GM10847 (cell line): ENCODE data around the gene ARR3.
A peak's percentile ranks its signal among the peaks of the same experiment; 100 is the strongest.

Source experiments
- POLR2A ChIP-seq: IDR thresholded peaks from 2 replicates; pipeline ENCODE4 v1.6.1; 2011; ENCODE audit not compliant: insufficient read length; ENCODE audit errors: extremely low read depth

ARR3 gene

DNA sequence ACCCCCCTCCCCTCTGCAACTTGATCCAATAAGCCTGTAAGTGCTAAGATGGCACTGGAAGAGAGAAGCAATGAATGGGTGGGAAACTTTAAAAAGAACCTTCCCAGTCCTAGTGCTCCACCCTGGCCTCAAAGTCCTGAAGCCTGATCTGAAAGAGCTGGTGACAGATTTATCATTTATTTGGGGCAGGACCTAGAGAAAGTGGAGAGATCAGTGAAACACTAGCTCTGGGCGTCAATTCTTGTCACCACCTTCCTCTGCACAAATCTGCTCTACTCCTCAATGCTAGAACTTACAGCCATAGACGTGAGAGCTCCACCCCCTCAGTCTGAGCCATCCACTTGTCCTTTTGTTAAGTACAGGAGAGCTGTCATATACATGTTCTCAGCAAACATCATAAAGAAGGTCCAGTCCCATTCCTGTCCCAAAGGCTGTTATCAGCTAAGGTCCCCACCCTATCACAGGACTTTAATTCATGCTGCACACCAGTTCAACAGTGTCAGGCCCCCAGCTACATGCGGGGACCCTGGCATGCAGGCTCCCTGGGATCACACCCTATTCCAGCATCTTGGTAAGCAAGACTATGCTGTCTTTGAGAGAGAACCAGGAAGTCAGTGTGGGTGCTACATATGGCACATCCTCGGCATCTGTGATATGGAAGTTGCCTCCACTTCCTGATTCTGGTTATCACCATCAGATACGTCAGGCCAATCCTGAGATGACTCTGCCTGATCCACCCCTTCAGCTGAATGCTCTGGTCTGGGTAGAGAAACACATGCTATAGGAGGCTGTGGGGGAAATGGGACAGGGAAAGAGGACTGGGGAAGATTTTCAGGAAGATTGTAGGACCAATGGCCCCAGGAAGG, 10.5 kb upstream of the ARR3 start:
- TF ChIP-seq POLR2A = no peak

DNA sequence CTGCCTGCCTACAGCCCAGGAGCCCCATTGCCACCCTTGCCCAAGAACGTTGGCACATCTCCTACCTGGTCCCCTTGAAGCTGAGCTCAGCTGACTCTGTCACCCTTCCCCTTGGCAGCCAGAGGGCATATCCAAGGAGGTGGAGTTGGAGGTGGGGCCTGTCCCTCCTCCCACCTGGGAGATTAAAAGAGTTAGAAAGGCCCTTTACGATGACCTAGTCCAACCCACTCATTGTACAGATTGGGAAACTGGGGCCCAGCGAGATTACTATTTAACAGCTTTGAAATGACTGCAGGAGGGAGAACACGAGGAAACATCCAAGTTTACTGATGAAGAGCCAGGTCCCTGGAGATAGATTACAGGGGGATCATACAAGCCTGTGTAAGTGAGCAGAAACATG, 8.0 kb upstream of the ARR3 start, which contains the start of gene P2RY4:
Gene P2RY4 (minus strand): TSS at position 101 of the 400 bp plus-strand sequence. CDS start 580 bp downstream, outside the sequence.
- TF ChIP-seq POLR2A = no peak

DNA sequence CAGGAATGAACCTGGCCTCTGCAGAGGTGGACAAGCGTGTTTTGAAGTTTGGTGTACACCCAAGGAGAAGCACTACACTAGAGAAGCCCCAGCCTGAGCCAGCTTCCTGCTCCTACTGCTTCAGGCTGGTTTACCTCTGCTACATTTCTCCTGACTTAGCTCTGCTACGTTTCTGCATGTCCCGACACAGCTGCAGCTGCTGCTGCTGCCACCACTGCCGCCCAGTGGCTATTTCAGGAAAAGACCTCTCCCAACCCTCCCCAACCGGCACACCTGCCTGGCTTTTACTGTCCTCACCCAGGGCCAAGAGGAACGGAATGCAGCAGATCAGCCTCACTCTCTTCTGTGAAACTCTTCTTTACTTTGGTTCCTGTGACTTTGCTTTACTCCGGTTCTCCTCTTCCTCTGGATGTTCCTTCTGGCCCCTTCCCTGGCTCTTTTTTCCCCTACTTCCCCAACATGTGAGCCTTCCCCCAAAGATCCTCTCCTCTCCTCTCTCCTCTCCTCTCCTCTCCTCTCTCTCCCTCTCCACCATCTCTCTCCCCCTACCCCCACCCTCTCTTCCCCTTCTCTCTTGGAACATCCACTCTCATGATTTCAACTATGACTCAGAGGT, 5.1 kb upstream of the ARR3 start:
- no peak for TF ChIP-seq POLR2A

DNA sequence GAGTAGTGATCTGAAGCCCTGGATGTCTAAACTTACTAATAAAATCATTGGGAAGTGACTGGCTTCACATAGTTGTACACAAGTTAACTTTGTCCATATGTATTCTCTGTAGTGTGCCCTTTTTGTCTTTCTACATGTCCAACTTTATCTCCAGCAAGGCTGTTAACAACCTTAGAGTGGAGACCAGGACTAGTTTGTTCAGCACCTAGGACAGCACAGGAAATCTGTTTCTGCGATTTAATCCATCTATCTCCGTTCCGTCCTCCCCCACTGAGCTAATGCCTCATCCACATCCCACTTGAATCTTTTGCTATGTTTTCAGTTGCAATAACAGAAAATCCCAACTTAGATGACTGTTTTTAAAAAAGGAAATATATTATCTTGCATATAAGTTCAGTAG, 3.4 kb upstream of the ARR3 start:
- no peak for TF ChIP-seq POLR2A

DNA sequence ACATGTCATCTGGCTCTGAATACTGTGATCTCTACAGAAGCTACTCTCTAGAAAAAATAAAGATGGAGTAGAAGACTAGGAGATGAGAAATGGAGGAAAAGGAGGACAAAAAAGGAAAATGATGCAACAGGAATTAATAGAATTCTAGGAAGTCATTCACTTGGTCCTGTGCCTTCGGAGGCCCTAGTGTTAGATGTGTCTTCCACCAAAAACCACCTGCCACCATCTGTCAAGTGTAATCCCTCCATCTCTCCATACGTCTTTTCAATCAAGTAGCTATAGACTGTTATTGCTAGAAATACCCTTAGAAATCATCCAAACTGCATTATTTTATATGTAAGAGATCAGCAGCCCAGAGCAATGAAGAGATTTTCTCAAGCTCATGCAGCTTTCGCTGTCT, 10.9 kb downstream of the ARR3 start:
- no peak for TF ChIP-seq POLR2A

DNA sequence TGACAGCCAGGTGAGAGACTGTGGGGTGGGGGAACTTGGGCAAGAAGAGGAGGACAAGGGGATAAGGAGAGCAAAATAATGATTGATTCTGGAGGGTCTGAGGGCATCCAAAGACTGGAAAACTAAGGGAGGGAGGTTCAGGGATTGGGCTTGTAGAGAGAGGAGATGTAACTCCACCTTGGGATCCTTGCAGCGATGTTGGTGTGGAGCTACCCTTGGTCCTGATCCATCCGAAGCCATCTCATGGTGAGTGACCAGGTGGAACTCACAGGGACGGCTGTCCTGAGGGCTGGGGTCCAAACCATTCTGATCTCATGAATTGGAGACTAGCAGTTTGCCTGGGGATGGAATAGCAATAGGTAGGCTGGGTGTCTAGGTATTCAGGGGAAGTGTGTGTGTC, 12.4 kb downstream of the ARR3 start:
- TF ChIP-seq POLR2A = no peak

DNA sequence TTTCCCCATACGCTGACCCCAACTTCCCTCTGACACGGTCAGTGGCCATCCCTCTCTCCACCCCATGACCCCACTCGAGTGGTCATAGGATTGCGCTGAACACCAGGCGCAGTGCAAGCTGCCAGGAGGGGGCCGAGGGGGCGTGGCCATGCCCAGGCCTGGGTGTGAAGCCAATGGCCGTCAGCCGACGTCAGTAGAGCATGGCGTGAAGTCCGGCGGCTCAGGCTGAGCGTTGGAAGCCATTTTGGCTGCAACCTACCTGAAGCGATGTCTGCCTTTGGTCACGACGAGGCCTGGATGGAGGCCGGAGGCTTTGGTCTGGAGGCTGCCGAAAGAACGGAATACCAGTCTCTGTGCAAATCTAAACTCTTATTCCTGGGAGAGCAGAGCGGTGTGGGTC, 13.8 kb downstream of the ARR3 start, which contains the start of gene RAB41:
Gene RAB41 (plus strand): TSS at position 222 of the 400 bp plus-strand sequence. CDS start 46 bp downstream, at position 268.
- TF ChIP-seq POLR2A = no peak

DNA sequence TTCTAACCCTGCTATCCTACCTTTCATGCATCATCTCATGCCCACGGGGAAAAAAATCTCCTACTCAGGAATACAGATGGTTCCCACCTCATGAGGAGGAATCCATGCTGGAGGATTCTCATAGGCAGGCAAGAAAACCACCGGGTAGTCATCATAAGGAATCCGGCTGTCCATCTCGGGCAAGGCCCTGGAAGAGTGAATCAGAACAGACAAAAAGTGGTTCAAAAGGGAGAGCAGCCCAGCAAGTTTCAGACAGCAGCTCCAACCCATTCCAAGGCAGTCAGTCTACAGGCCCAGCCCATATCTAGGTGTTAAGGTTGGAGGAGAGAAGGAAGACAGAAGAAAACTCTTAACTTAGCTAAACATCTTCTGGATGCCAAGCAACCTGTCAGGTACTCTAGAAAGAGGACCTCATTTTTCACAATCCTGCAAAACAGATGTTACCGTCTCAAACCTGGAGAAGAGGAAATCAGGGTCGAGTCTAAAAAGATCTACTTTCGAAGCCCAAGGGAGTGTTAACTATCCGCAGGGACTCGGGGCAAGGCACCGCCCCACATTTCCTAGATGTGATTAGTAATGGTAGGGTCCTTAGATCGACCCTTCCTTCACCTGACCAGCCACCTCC, 21.1 kb downstream of the ARR3 start:
- TF ChIP-seq POLR2A = no peak

DNA sequence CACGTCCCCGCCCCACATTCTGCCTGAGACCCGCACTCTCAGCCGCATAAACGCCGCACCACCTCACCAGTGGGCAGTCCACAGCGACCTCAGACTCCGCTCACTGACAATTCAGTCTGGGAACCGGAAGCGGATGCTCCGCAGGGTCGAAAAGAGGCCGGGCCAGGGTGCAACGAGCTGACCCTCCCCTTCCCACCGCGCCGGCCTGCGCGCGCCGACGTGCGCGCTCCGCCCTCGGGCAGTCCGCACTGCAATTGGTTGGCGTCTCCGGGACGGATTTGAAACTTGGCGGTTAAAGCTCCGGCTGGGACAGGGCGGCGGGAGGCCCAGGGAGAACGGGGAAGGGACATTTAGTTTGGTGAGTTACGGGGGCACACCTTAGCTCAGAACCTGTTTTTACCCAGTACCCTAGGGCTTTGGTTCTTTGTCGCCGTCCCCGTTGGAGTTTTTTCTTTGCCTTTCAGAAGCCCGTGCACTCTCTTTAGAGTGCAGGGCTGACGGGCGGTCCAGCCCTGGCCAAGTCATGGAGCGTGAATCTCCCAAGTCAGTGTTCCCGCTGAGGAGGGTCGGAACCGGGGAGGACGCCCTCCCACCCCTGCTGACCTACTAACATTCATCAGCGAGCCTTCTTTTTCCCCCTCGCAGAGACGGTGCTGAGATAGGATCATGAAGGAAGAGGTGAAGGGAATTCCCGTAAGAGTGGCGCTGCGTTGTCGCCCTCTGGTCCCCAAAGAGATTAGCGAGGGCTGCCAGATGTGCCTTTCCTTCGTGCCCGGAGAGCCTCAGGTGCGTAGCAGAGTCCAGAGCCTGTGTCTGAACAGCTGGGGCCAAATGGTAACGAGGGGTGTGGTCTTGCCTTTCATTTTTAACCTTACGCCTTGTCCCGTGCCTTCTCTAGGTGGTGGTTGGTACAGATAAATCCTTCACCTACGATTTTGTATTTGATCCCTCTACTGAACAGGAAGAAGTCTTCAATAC, 21.9 kb downstream of the ARR3 start, which contains the start of the genes KIF4A and PDZD11:
Gene KIF4A (plus strand): TSS at position 312 of the 978 bp plus-strand sequence. CDS start 355 bp downstream, at position 667.
Gene PDZD11 (minus strand): TSS at position 135 of the 978 bp plus-strand sequence. CDS start 586 bp downstream, outside the sequence.
- TF ChIP-seq POLR2A = peak; percentile 81

DNA sequence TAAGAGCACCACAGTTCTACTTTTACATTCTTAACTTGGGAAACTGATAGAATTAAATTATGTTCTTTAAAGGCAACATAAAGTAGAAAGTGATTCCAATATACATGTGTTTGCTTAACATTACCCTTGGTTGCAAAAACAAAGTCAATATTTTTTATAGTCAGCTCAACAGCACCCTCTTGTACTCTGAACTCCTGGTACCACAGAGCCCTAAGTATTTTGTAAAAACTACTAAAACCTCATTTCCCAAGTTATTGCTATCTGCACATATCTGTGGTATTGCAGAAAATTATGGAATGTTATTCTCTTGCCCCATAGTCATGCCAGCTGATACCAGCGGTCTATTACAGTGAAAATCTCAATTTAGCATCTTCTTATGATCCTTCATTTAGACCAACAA, 24.7 kb downstream of the ARR3 start:
- TF ChIP-seq POLR2A = no peak

DNA sequence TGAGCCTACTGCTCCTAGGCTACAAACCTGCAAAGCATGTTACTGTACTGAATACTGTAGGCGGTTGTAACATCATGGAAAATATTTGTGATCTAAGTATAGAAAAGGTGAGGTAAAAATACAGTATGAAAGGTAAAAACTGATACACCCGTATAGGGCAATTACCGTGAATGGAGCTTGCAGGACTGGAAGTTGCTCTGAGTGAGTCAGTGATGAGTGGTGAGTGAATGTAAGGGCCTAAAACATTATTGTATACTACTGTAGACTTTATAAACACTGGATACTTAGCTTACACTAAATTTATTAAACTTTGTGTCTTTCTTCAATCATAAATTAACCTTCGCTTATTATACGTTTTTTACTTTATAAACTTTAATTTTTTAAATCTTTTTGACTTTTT, 25.5 kb downstream of the ARR3 start:
- no peak for TF ChIP-seq POLR2A

DNA sequence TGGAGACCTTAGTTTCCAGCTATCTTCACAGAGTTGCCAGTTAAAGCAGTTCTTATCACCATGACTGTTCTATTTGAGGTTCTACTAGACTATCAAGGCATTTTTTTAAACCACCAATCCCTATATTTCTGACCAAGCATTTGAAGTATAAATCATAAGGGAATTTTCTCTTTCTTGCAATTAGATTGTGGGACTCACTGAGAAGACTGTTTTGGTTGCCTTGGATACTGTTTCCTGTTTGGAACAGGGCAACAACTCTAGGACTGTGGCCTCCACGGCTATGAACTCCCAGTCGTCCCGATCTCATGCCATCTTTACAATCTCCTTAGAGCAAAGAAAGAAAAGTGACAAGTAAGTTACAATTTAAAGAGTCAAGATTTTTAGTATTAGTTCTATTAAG, 33.6 kb downstream of the ARR3 start:
- no peak for TF ChIP-seq POLR2A

DNA sequence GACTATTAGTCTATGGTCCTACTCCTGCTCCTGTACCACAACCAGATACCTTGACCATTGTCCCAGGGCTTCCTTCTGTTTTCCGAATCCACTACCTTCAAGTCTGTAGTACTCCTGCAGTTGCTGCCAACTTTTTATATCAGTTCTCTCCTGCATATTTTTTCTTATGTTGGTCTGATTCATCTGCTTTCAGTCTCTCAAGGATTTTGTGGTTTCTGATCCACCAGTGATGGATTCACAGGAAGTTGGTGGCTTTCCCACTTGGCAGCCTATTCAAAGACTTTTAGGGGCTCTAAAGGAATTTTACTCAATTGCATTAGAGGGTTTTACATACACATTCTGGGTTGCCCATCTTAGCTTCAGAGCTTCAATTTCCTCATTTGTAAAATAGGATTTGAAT, 45.4 kb downstream of the ARR3 start:
- TF ChIP-seq POLR2A = no peak

DNA sequence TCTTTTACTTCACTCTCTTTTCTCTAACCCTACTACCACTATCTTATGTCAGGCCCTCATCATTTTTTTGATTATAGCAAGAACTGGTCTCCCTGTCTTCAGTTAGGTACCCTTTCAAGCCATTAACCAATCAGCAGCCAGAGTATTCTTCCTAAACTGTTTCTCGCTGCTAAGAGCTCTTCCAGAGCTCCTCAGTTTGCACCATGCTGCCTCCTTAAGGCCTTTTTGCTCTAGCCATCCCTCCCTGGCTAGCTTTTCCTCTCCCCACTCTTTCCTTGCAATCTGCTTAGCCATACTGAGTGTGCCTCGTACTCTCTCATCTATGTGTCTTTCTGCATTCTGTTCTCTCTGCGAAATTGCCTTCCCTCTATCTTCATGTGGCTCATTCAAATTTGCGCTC, 54.6 kb downstream of the ARR3 start:
- TF ChIP-seq POLR2A = no peak
